SK-N-SH (cell line): Measurements from ENCODE around the gene GPR55. TPM values are rescaled to one million over a fixed set of nuclear protein-coding genes. Genes with fewer than 3 reads are reported as not detected.

Experiments
- CTCF ChIA-PET: fragments of 300-600, 350-600 bp; formaldehyde crosslinking; extraction: SDS; loops from one replicate; lab custom pipeline; 2021; lab: Yijun Ruan, JAX
- POLR2A ChIA-PET: fragments of 350-600 bp; sonication (Branson Sonifier 250); formaldehyde crosslinking; extraction: SDS; loops from one replicate; lab custom pipeline; 2020; ENCODE audit warnings: antibody characterized with exemption, inconsistent platforms; lab: Yijun Ruan, JAX
- DNase-seq: peaks from one replicate; pipeline ENCODE4 v3.0.0; 2012
- H2AFZ ChIP-seq: fragments of 200-600 bp; sonication (generic); 2 replicates; pipeline ENCODE4 v1.8.1; 2016; ENCODE audit warnings: antibody characterized with exemption, mild to moderate bottlenecking, low read depth
- H3F3A ChIP-seq: fragments of 200-600 bp; sonication (generic); replicated peaks from 2 replicates; pipeline ENCODE3; 2016; ENCODE audit warnings: antibody characterized with exemption, mild to moderate bottlenecking; ENCODE audit not compliant: insufficient read depth
- H3K27ac ChIP-seq, 2 experiments: fragments of 200-500 bp in 1 of 2; fragments of 200-600 bp in 1 of 2; sonication (Bioruptor generic) in 1 of 2; sonication (generic), shearing (Covaris generic) in 1 of 2; 2 replicates each; pipeline versions ENCODE4 v1.5.1 to v1.6.1; 2014 to 2016; ENCODE audit warnings: low read depth in 2 of 2, inconsistent platforms in 1 of 2, low read length in 1 of 2, mild to moderate bottlenecking in 1 of 2, mixed read lengths in 1 of 2
- H3K27me3 ChIP-seq: fragments of 200-600 bp; sonication (generic), shearing (Covaris generic); 2 replicates; pipeline ENCODE4 v1.6.1; 2016; ENCODE audit warnings: mixed run types; ENCODE audit not compliant: insufficient read depth
- H3K36me3 ChIP-seq, 2 experiments: fragments of 200-500 bp in 1 of 2; fragments of 200-600 bp in 1 of 2; sonication (Bioruptor generic) in 1 of 2; sonication (generic) in 1 of 2; replicated peaks in 1 of 2; 2 replicates each; pipeline versions ENCODE3 to v1.5.1; 2014 to 2016; ENCODE audit warnings: low read length in 1 of 2, mild to moderate bottlenecking in 1 of 2; ENCODE audit not compliant: insufficient read depth in 2 of 2, control insufficient read depth in 1 of 2
- H3K4me1 ChIP-seq, 2 experiments: fragments of 200-500 bp in 1 of 2; fragments of 200-600 bp in 1 of 2; sonication (Bioruptor generic) in 1 of 2; sonication (generic), shearing (Covaris generic) in 1 of 2; 2 replicates each; pipeline versions ENCODE4 v1.5.1 to v1.6.1; 2014 to 2016; ENCODE audit warnings: low read depth in 1 of 2, low read length in 1 of 2, mixed run types in 1 of 2; ENCODE audit not compliant: insufficient read depth in 2 of 2, control insufficient read depth in 1 of 2
- H3K4me2 ChIP-seq: fragments of 200-600 bp; sonication (generic), shearing (Covaris generic); 2 replicates; pipeline ENCODE4 v1.6.1; 2017; ENCODE audit warnings: mixed run types
- H3K4me3 ChIP-seq, 2 experiments: fragments of 200-500 bp in 1 of 2; fragments of 200-600 bp in 1 of 2; sonication (Bioruptor generic) in 1 of 2; sonication (generic), shearing (Covaris generic) in 1 of 2; 2 replicates each; pipeline versions ENCODE4 v1.5.1 to v1.8.1; 2014 to 2016; ENCODE audit warnings: low read depth in 2 of 2, inconsistent platforms in 1 of 2, low read length in 1 of 2, mild to moderate bottlenecking in 1 of 2, mixed read lengths in 1 of 2, moderate library complexity in 1 of 2
- H3K79me2 ChIP-seq: fragments of 200-600 bp; sonication (generic); 2 replicates; pipeline ENCODE4 v1.8.1; 2017; ENCODE audit warnings: mild to moderate bottlenecking; ENCODE audit not compliant: insufficient read depth
- H3K9ac ChIP-seq: fragments of 200-600 bp; sonication (generic); 2 replicates; pipeline ENCODE4 v1.6.1; 2017; ENCODE audit warnings: mixed run types
- H3K9me2 ChIP-seq: fragments of 200-600 bp; sonication (generic); 2 replicates; pipeline ENCODE4 v1.6.1; 2017; ENCODE audit warnings: mixed run types
- H3K9me3 ChIP-seq: fragments of 200-600 bp; sonication (generic); 2 replicates; pipeline ENCODE4 v1.6.1; 2017; ENCODE audit warnings: mixed run types, mild to moderate bottlenecking, moderate library complexity
- H4K20me1 ChIP-seq: fragments of 200-600 bp; sonication (generic); 2 replicates; pipeline ENCODE4 v1.6.1; 2017; ENCODE audit warnings: mild to moderate bottlenecking, mixed run types; ENCODE audit not compliant: insufficient read depth
- ELF1 ChIP-seq: IDR thresholded peaks from 2 replicates; pipeline ENCODE4 v1.4.0; 2012
- FOSL2 ChIP-seq: IDR thresholded peaks from 2 replicates; pipeline ENCODE4 v1.4.0; 2012; ENCODE audit warnings: low read depth, mild to moderate bottlenecking, moderate library complexity, borderline replicate concordance
- GABPA ChIP-seq: IDR thresholded peaks from 2 replicates; pipeline ENCODE4 v1.4.0; 2012; ENCODE audit warnings: low read depth, mild to moderate bottlenecking
- GATA2 ChIP-seq: sonication (generic); formaldehyde crosslinking; IDR thresholded peaks from 2 replicates; pipeline ENCODE4 v1.5.0; 2020; ENCODE audit warnings: mild to moderate bottlenecking, missing genetic modification reagents
- REST ChIP-seq: IDR thresholded peaks from 2 replicates; pipeline ENCODE4 v1.6.1; 2012; ENCODE audit warnings: mild to moderate bottlenecking, low read depth, low read length, moderate library complexity
- RFX5 ChIP-seq: IDR thresholded peaks from 2 replicates; pipeline ENCODE4 v1.6.1; 2012; ENCODE audit warnings: mild to moderate bottlenecking, improper control_type of control experiment, low read length
- TAF1 ChIP-seq: IDR thresholded peaks from 2 replicates; pipeline ENCODE4 v1.6.1; 2012; ENCODE audit warnings: low read depth, mild to moderate bottlenecking, low read length, moderate library complexity, borderline replicate concordance
- TCF12 ChIP-seq: IDR thresholded peaks from 2 replicates; pipeline ENCODE4 v1.4.0; 2012
- TEAD4 ChIP-seq: IDR thresholded peaks from 2 replicates; pipeline ENCODE4 v1.4.0; 2012; ENCODE audit warnings: mild to moderate bottlenecking, borderline replicate concordance; ENCODE audit not compliant: insufficient read depth
- YY1 ChIP-seq: IDR thresholded peaks from 2 replicates; pipeline ENCODE4 v1.4.0; 2012; ENCODE audit warnings: low read depth, mild to moderate bottlenecking
- WGBS: methylation state at CpG from one replicate; pipeline ENCODE4 v1.1.6; 2017; ENCODE audit warnings: low lambda C conversion rate; 5-methylcytosine and 5-hydroxymethylcytosine counted together
- polyA plus RNA-seq, 3 experiments: library from polyadenylated mRNA; depleted of rRNA; stranded (reverse); fragments of >200 nt; gene quantifications; 2 replicates each; pipeline ENCODE4 v1.2.3, GENCODE V29; 2012
- TF ChIP-seq, protein P1 (sequence below): IDR thresholded peaks from 2 replicates; pipeline ENCODE4 v1.4.0; 2012; ENCODE audit warnings: low read depth, borderline replicate concordance
- TF ChIP-seq, protein P2 (sequence below): IDR thresholded peaks from 2 replicates; pipeline ENCODE4 v1.4.0; 2012; ENCODE audit warnings: low read depth, borderline replicate concordance

GPR55 gene
- polyA plus RNA-seq, 1 of the 3 experiments (the other 2 are of a cell fraction): not detected

- POLR2A ChIA-PET: no interaction called here
- H3K4me3 ChIP-seq: no peak overlapping the region
- no peaks in the 10 kb centered on the region for H3K79me2 ChIP-seq
- H2AFZ ChIP-seq: no peak overlapping the region
- H3K4me1 ChIP-seq: no peaks in the 10 kb centered on the region
- H3K9me2 ChIP-seq: no peaks in the 10 kb centered on the region
- TF ChIP-seq GATA2 (CRISPR knock-in tag) (no peak), REST (no peak), YY1 (no peak), FOSL2 (no peak), GABPA (no peak), ELF1 (no peak), TAF1 (no peak), RFX5 (no peak), TCF12 (no peak), TEAD4 (no peak)
- TF ChIP-seq, protein P1, sequence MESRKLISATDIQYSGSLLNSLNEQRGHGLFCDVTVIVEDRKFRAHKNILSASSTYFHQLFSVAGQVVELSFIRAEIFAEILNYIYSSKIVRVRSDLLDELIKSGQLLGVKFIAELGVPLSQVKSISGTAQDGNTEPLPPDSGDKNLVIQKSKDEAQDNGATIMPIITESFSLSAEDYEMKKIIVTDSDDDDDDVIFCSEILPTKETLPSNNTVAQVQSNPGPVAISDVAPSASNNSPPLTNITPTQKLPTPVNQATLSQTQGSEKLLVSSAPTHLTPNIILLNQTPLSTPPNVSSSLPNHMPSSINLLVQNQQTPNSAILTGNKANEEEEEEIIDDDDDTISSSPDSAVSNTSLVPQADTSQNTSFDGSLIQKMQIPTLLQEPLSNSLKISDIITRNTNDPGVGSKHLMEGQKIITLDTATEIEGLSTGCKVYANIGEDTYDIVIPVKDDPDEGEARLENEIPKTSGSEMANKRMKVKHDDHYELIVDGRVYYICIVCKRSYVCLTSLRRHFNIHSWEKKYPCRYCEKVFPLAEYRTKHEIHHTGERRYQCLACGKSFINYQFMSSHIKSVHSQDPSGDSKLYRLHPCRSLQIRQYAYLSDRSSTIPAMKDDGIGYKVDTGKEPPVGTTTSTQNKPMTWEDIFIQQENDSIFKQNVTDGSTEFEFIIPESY: no peak
- TF ChIP-seq, protein P2, sequence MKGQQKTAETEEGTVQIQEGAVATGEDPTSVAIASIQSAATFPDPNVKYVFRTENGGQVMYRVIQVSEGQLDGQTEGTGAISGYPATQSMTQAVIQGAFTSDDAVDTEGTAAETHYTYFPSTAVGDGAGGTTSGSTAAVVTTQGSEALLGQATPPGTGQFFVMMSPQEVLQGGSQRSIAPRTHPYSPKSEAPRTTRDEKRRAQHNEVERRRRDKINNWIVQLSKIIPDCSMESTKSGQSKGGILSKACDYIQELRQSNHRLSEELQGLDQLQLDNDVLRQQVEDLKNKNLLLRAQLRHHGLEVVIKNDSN: no peak
- no peak overlapping the region for H3K9ac ChIP-seq
- H3K36me3 ChIP-seq: no peaks in the 10 kb centered on the region
- DNase-seq: no peak
- no peaks in the 10 kb centered on the region for H4K20me1 ChIP-seq
- H3K4me2 ChIP-seq: no peak overlapping the region
- no peaks in the 10 kb centered on the region; the same call in 1 of the 2 replicates for H3K27me3 ChIP-seq
- no peaks in the 10 kb centered on the region for H3K9me3 ChIP-seq
- 51% methylated on average over 3 of the region's 6 CpGs for WGBS
- H3F3A ChIP-seq: no peaks in the 10 kb centered on the region
- H3K27ac ChIP-seq: no peak overlapping the region
- CTCF ChIA-PET: interaction anchor here (0.8 to 2.4 kb wide), 3 partner anchors 11 to 126 kb away, joined by 3 to 13 read pairs (median 3); no protein-coding TSS in a partner anchor
Measured at GRCh38 chr2:230924092-230924469, 961 bp downstream of the GPR55 start.
